ENCODE results near the gene KCNK6. TPM values are rescaled to one million over a fixed set of nuclear protein-coding genes. Genes with fewer than 3 reads are reported as not detected.

The KCNK6 gene
- total RNA-seq, 1 donor from 2014 or later, result 0.92 TPM

DNA sequence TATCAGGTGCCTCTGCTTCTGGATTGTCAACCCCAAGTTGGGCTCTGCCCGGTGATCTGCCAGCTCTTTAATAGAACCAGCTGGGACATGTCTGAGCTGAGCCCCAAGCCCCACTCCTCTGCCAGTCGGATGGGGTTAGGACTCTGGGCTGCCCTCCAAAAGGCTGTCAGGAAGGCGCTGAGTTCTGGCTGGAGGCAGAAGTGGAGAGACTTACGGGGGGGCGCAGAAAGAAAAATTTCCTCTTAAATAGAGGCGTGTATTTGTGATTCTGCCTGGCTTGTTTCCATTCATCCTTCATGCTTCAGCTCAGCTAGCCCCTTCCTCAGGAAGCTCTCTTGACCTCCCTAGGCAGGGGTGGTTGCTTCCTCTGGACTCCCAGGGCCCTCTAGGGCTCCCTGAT is 985 bp upstream of the KCNK6 start:
- H3K9me3 ChIP-seq (ENCODE audit: low read depth), result no peaks in the 10 kb centered on the region
- peaks cover 57% of the 10 kb centered on the region for H3K27me3 ChIP-seq
- peaks cover 13% of the 10 kb centered on the region for H3K79me2 ChIP-seq (ENCODE audit: low read depth)
- TF ChIP-seq EZH2 (IDR thresholded peaks at IDR 0.05) (no peak), EZH2phosphoT487 (IDR thresholded peaks at IDR 0.05) (no peak)
- TF ChIP-seq, protein P1, sequence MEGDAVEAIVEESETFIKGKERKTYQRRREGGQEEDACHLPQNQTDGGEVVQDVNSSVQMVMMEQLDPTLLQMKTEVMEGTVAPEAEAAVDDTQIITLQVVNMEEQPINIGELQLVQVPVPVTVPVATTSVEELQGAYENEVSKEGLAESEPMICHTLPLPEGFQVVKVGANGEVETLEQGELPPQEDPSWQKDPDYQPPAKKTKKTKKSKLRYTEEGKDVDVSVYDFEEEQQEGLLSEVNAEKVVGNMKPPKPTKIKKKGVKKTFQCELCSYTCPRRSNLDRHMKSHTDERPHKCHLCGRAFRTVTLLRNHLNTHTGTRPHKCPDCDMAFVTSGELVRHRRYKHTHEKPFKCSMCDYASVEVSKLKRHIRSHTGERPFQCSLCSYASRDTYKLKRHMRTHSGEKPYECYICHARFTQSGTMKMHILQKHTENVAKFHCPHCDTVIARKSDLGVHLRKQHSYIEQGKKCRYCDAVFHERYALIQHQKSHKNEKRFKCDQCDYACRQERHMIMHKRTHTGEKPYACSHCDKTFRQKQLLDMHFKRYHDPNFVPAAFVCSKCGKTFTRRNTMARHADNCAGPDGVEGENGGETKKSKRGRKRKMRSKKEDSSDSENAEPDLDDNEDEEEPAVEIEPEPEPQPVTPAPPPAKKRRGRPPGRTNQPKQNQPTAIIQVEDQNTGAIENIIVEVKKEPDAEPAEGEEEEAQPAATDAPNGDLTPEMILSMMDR (IDR thresholded peaks at IDR 0.05), result no peak
- peaks cover 17% of the 10 kb centered on the region for H3K4me1 ChIP-seq
- H3K27ac ChIP-seq, result no peak overlapping the region
- H3K36me3 ChIP-seq, result no peaks in the 10 kb centered on the region
- H3K4me2 ChIP-seq, result no peak overlapping the region
- Mint-ChIP-seq H3K27me3 (ENCODE audit: insufficient read depth, low read depth) (peaks cover 62% of the 10 kb centered on the region), H3K4me3 (peak overlapping the region; percentile 81), H3K4me1 (peaks cover 9% of the 10 kb centered on the region), H3K36me3 (no peaks in the 10 kb centered on the region), H3K9me3 (no peaks in the 10 kb centered on the region), H3K27ac (no peak overlapping the region)
- no peak overlapping the region for H3K9ac ChIP-seq
- peaks cover 34% of the 10 kb centered on the region for H3F3A ChIP-seq (ENCODE audit: low read depth)
- DNase-seq (ENCODE audit: low spot score), result no peak
- H4K20me1 ChIP-seq (ENCODE audit: low read depth), result no peaks in the 10 kb centered on the region
- H3K4me3 ChIP-seq, result no peak overlapping the region
- H2AFZ ChIP-seq (replicated peaks), result no peak overlapping the region

DNA sequence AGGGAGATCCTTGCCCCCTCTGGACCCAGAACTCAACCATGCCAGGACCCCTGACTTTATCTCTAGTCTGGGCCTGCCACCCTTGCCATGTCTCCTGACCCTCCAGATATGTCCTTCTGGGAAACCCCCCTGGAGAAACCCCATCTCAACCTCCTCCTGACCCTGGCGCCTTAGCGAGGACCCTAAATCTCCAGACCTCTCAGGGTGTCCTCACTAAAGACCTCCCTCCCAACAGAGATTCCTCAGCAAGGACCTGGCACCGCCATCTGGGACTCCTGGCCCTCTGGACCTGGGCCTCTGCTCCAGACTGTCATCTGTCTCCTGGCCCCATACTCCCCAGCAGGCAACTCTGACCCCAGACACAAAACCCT is 1.3 kb downstream of the KCNK6 start:
- no peak overlapping the region for H2AFZ ChIP-seq (replicated peaks)
- Mint-ChIP-seq H3K36me3 (no peaks in the 10 kb centered on the region), H3K4me1 (peaks cover 3% of the 10 kb centered on the region), H3K9me3 (no peaks in the 10 kb centered on the region), H3K4me3 (peak overlapping the region; percentile 61), H3K27ac (no peak overlapping the region), H3K27me3 (ENCODE audit: insufficient read depth, low read depth) (peaks cover 61% of the 10 kb centered on the region)
- DNase-seq (ENCODE audit: low spot score), result no peak
- H3K4me1 ChIP-seq, result peaks cover 17% of the 10 kb centered on the region
- H3K36me3 ChIP-seq, result no peaks in the 10 kb centered on the region
- H3K4me3 ChIP-seq, result no peak overlapping the region
- no peaks in the 10 kb centered on the region for H3K9me3 ChIP-seq (ENCODE audit: low read depth)
- H3K79me2 ChIP-seq (ENCODE audit: low read depth), result no peaks in the 10 kb centered on the region
- H4K20me1 ChIP-seq (ENCODE audit: low read depth), result no peaks in the 10 kb centered on the region
- no peak overlapping the region for H3K9ac ChIP-seq
- H3K4me2 ChIP-seq, result peak overlapping the region; percentile 91
- peaks cover 57% of the 10 kb centered on the region for H3K27me3 ChIP-seq
- H3K27ac ChIP-seq, result no peak overlapping the region
- H3F3A ChIP-seq (ENCODE audit: low read depth), result peaks cover 29% of the 10 kb centered on the region
- TF ChIP-seq EZH2phosphoT487 (IDR thresholded peaks at IDR 0.05) (no peak), EZH2 (IDR thresholded peaks at IDR 0.05) (no peak)
- TF ChIP-seq, protein P1 (IDR thresholded peaks at IDR 0.05), result no peak

DNA sequence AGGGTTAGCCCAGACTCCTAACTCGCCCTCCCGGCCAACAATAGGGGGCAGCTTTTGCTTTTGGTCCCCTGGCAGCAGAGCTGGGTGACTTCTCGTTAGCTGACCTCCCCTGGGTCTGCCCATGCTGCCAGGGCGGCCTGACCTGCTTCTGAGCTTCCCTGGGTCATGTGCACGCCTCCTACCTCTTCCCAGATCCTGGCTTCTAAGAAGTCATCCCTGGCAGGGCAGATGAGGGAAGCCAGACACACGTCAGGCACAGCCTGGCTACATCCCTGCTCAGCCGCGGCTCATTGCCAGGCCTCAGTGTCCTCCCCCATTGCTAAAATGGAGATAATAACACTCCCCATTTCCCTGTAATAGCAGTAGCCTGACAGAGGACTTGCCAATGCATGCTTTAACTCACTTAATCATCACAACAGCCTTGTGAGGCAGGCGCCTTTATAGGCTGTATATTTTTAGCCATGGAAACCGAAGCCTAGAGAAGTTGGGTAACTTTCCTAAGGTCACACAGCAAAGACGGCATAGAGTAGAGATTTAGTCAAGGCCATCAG is 2.1 kb downstream of the KCNK6 start:
- Mint-ChIP-seq H3K36me3 (no peaks in the 10 kb centered on the region), H3K9me3 (no peaks in the 10 kb centered on the region), H3K4me3 (peak overlapping the region; percentile 48), H3K27me3 (ENCODE audit: insufficient read depth, low read depth) (peaks cover 56% of the 10 kb centered on the region), H3K27ac (no peak overlapping the region), H3K4me1 (peaks cover 3% of the 10 kb centered on the region)
- TF ChIP-seq, protein P1 (IDR thresholded peaks at IDR 0.05), result no peak
- Histone ChIP-seq H3F3A (ENCODE audit: low read depth) (peaks cover 21% of the 10 kb centered on the region), H3K27me3 (peaks cover 52% of the 10 kb centered on the region), H3K79me2 (ENCODE audit: low read depth) (no peaks in the 10 kb centered on the region), H3K9ac (no peak overlapping the region), H3K4me3 (no peak overlapping the region), H4K20me1 (ENCODE audit: low read depth) (no peaks in the 10 kb centered on the region), H3K9me3 (ENCODE audit: low read depth) (no peaks in the 10 kb centered on the region), H3K4me1 (peaks cover 17% of the 10 kb centered on the region), H3K27ac (no peak overlapping the region), H3K36me3 (no peaks in the 10 kb centered on the region), H3K4me2 (no peak overlapping the region), H2AFZ (replicated peaks) (no peak overlapping the region)
- DNase-seq (ENCODE audit: low spot score), result peak; percentile 22

Data from neural progenitor cell (in vitro differentiated cells).